Nephron (organoid): Measurements from ENCODE around the gene SEC24D.

Experiments used
- H3K27ac Mint-ChIP-seq, 3 experiments: 2 replicates each; pipeline ENCODE4 v1.8.0; 2020; ENCODE audit warnings: mixed read lengths in 3 of 3, mild to moderate bottlenecking in 2 of 3, moderate library complexity in 1 of 3
- H3K27me3 Mint-ChIP-seq: 2 replicates; pipeline ENCODE4 v1.8.0; 2021; ENCODE audit warnings: low read depth, mild to moderate bottlenecking, moderate library complexity, mixed read lengths
- H3K36me3 Mint-ChIP-seq: 2 replicates; pipeline ENCODE4 v1.8.0; 2020; ENCODE audit warnings: low read depth, mixed read lengths
- H3K4me1 Mint-ChIP-seq: 2 replicates; pipeline ENCODE4 v1.8.0; 2020; ENCODE audit warnings: mixed read lengths
- H3K4me3 Mint-ChIP-seq, 3 experiments: 2 replicates each; pipeline ENCODE4 v1.8.0; 2020; ENCODE audit warnings: mild to moderate bottlenecking in 3 of 3, mixed read lengths in 3 of 3, moderate library complexity in 2 of 3
- H3K9me3 Mint-ChIP-seq: 2 replicates; pipeline ENCODE4 v1.8.0; 2020; ENCODE audit warnings: mixed read lengths
- CTCF ChIP-seq, 3 experiments: fragments of 200-600 bp; sonication (generic); IDR thresholded peaks; one replicate each; pipeline ENCODE4 v1.5.0; 2021; ENCODE audit warnings: antibody characterized with exemption in 3 of 3; ENCODE audit not compliant: unreplicated experiment in 3 of 3

Gene SEC24D

GRCh38 chr4:118742050-118742449 is 93.9 kb downstream of the SEC24D start:
- Mint-ChIP-seq H3K4me1 (peaks cover 53% of the 10 kb centered on the region), H3K36me3 (peaks cover 39% of the 10 kb centered on the region), H3K27ac (peak overlapping the region in 1 of 3 experiments; percentile 80), H3K27me3 (no peaks in the 10 kb centered on the region), H3K9me3 (no peaks in the 10 kb centered on the region), H3K4me3 (no peak overlapping the region)
- no peak for TF ChIP-seq CTCF (IDR thresholded peaks at IDR 0.05; ENCODE audit: unreplicated experiment in 3 of 3)

GRCh38 chr4:118741301-118741855 is 94.5 kb downstream of the SEC24D start:
- Mint-ChIP-seq H3K27ac (peak overlapping the region; percentile 54 to 80 (median 69)), H3K27me3 (no peaks in the 10 kb centered on the region), H3K36me3 (peaks cover 45% of the 10 kb centered on the region), H3K4me3 (no peak overlapping the region), H3K4me1 (peaks cover 46% of the 10 kb centered on the region), H3K9me3 (no peaks in the 10 kb centered on the region)
- no peak for TF ChIP-seq CTCF (IDR thresholded peaks at IDR 0.05; ENCODE audit: unreplicated experiment in 3 of 3)

- Mint-ChIP-seq H3K4me3 (no peak overlapping the region), H3K36me3 (peaks cover 45% of the 10 kb centered on the region), H3K27me3 (no peaks in the 10 kb centered on the region), H3K9me3 (no peaks in the 10 kb centered on the region), H3K27ac (peak overlapping the region in 2 of 3 experiments; percentile 62 to 80), H3K4me1 (peaks cover 43% of the 10 kb centered on the region)
- TF ChIP-seq CTCF (IDR thresholded peaks at IDR 0.05; ENCODE audit: unreplicated experiment in 3 of 3) = peak; percentile 40 to 64 (median 48)
Measured at GRCh38 chr4:118740869-118741268, 95.1 kb downstream of the SEC24D start.

- Mint-ChIP-seq H3K36me3 (peaks cover 47% of the 10 kb centered on the region), H3K4me1 (peaks cover 33% of the 10 kb centered on the region), H3K4me3 (no peak overlapping the region), H3K27me3 (no peaks in the 10 kb centered on the region), H3K27ac (no peak overlapping the region), H3K9me3 (no peaks in the 10 kb centered on the region)
- TF ChIP-seq CTCF (IDR thresholded peaks at IDR 0.05; ENCODE audit: unreplicated experiment in 3 of 3) = no peak
Measured at GRCh38 chr4:118739022-118739713, 96.8 kb downstream of the SEC24D start.

GRCh38 chr4:118738090-118738489 is 97.8 kb downstream of the SEC24D start:
- no peak for TF ChIP-seq CTCF (IDR thresholded peaks at IDR 0.05; ENCODE audit: unreplicated experiment in 3 of 3)
- peaks cover 39% of the 10 kb centered on the region for H3K36me3 Mint-ChIP-seq

GRCh38 chr4:118736900-118737299 is 99.0 kb downstream of the SEC24D start:
- Mint-ChIP-seq H3K27ac (no peak overlapping the region), H3K4me1 (peaks cover 19% of the 10 kb centered on the region), H3K9me3 (no peaks in the 10 kb centered on the region), H3K36me3 (peaks cover 42% of the 10 kb centered on the region), H3K4me3 (no peak overlapping the region), H3K27me3 (no peaks in the 10 kb centered on the region)
- TF ChIP-seq CTCF (IDR thresholded peaks at IDR 0.05; ENCODE audit: unreplicated experiment in 3 of 3) = no peak

More at GRCh38 chr4:118738090-118738489, 97.8 kb downstream of the SEC24D start:
- H3K27me3 Mint-ChIP-seq = no peaks in the 10 kb centered on the region
- no peak overlapping the region for H3K27ac Mint-ChIP-seq
- H3K9me3 Mint-ChIP-seq = no peaks in the 10 kb centered on the region
- no peak overlapping the region for H3K4me3 Mint-ChIP-seq
- H3K4me1 Mint-ChIP-seq = peaks cover 24% of the 10 kb centered on the region
